Lower leg skin (tissue), 3 donors: ENCODE measurements around the gene SLC5A4.

ENCODE experiments used
- CTCF ChIP-seq, 3 donors: fragments of 450-650 bp; IDR thresholded peaks; one replicate each; pipeline ENCODE4 v1.5.1; 2016; ENCODE audit warnings: antibody characterized with exemption in 3 of 3, mild to moderate bottlenecking in 3 of 3, moderate library complexity in 2 of 3
- POLR2A ChIP-seq, 2 donors: fragments of 450-650 bp; IDR thresholded peaks; one replicate each; pipeline ENCODE4 v1.6.1; 2016 to 2017; ENCODE audit warnings: antibody characterized with exemption in 2 of 2, mild to moderate bottlenecking in 1 of 2, moderate library complexity in 1 of 2

DNA sequence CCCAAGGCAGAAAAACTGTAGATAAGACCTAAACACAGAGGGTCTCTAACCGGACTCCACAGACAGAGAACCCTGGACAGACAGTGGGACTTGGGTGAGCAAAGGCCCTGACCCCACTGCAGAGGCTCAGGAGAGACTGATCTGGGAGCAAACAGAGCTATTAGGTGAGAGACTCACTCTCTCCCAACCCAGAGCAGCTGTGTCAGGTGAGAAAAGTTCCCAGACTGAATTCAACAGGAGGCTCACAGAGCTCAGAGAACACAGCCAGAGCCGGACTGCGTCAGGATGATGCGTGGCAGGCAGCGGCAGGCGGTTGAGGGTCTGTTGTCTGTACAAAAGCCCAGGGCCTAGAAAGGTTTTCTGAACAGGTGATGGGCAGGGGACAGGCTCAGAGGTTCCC lies 55.8 kb downstream of the SLC5A4 start:
- no peak for TF ChIP-seq CTCF (IDR thresholded peaks at IDR 0.05)
- no peak for TF ChIP-seq POLR2A (IDR thresholded peaks at IDR 0.05)
